Muscle layer of duodenum (tissue), 2 donors: ENCODE results near the gene FBXL7.

Experiments used
- H3K27ac ChIP-seq: one replicate; pipeline ENCODE4 v1.7.0; 2013; ENCODE audit warnings: mild to moderate bottlenecking, low read length
- H3K27me3 ChIP-seq: one replicate; pipeline ENCODE4 v1.7.0; 2013; ENCODE audit warnings: low read depth, mild to moderate bottlenecking, control low read depth, low read length
- H3K36me3 ChIP-seq, 2 donors: one replicate each; pipeline ENCODE4 v1.7.0; 2013; ENCODE audit warnings: low read length in 2 of 2, control low read depth in 1 of 2, mild to moderate bottlenecking in 1 of 2; ENCODE audit not compliant: insufficient read depth in 2 of 2, control insufficient read depth in 1 of 2
- H3K4me1 ChIP-seq, 2 donors: one replicate each; pipeline ENCODE4 v1.7.0; 2013; ENCODE audit warnings: low read length in 2 of 2, mild to moderate bottlenecking in 2 of 2, control low read depth in 1 of 2, moderate library complexity in 1 of 2; ENCODE audit not compliant: insufficient read depth in 2 of 2, control insufficient read depth in 1 of 2
- H3K4me3 ChIP-seq, 2 donors: one replicate each; pipeline ENCODE4 v1.7.0; 2013; ENCODE audit warnings: low read length in 2 of 2, low read depth in 1 of 2, mild to moderate bottlenecking in 1 of 2
- H3K9me3 ChIP-seq, 2 donors: one replicate each; pipeline ENCODE4 v1.7.0; 2013; ENCODE audit warnings: low read length in 2 of 2, control low read depth in 1 of 2, mild to moderate bottlenecking in 1 of 2; ENCODE audit not compliant: control insufficient read depth in 1 of 2
- donor health status: healthy.

FBXL7 gene

GRCh38 chr5:15524712-15525111 is 24.7 kb downstream of the FBXL7 start:
- Histone ChIP-seq H3K27ac (no peak overlapping the region), H3K4me3 (no peak overlapping the region), H3K4me1 (peaks cover 0 to 16% of the 10 kb centered on the region in 2 donors), H3K36me3 (no peaks in the 10 kb centered on the region), H3K27me3 (no peaks in the 10 kb centered on the region), H3K9me3 (no peaks in the 10 kb centered on the region)

GRCh38 chr5:15525703-15526275 is 25.8 kb downstream of the FBXL7 start:
- H3K4me1 ChIP-seq = peaks cover 0 to 14% of the 10 kb centered on the region in 2 donors
- H3K4me3 ChIP-seq = no peak overlapping the region
- H3K27me3 ChIP-seq = no peaks in the 10 kb centered on the region
- no peaks in the 10 kb centered on the region for H3K36me3 ChIP-seq
- H3K27ac ChIP-seq = no peak overlapping the region
- H3K9me3 ChIP-seq = no peaks in the 10 kb centered on the region

- Histone ChIP-seq H3K9me3 (no peaks in the 10 kb centered on the region), H3K27me3 (no peaks in the 10 kb centered on the region), H3K4me1 (peaks cover 0 to 9% of the 10 kb centered on the region in 2 donors), H3K36me3 (no peaks in the 10 kb centered on the region), H3K4me3 (no peak overlapping the region), H3K27ac (no peak overlapping the region)
Measured at GRCh38 chr5:15526413-15526812, 26.4 kb downstream of the FBXL7 start.

DNA sequence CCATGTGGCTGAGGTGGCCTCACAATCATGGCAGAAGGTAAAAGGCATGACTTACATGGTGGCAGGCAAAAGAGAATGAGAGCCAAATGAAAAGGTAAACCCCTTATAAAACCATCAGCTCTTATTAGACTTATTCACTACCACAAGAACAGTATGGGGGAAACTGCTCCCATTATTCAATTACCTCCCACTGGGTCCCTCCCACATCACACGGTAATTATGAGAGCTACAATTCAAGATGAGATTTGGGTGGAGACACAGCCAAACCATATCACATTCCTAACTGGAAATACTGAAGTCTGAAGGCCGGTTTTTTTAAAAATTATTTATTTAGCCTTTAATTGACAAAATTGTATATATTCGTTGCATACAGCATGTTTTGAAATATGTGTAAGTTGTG is 28.5 kb downstream of the FBXL7 start:
- Histone ChIP-seq H3K27me3 (no peaks in the 10 kb centered on the region), H3K4me1 (no peaks in the 10 kb centered on the region), H3K36me3 (no peaks in the 10 kb centered on the region), H3K9me3 (no peaks in the 10 kb centered on the region), H3K27ac (no peak overlapping the region), H3K4me3 (no peak overlapping the region)

DNA sequence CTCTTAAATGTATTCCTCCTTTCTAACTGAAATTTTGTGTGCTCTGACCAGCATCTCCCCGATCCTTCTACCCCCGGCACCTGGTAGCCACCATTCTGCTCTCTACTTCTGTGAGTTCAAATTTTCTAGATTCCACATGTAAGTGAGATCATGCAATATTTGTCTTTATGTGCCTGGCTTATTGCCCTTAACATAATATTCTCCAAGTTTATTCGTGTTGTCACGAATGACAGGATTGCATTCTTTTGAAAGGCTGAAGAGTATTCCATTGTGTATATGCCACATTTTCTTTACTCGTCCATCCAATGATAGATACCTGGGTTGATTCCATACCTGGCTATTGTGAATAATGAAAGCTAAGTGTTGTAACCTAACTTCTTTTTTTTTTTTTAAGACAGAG is 29.0 kb downstream of the FBXL7 start:
- H3K9me3 ChIP-seq = no peaks in the 10 kb centered on the region
- no peak overlapping the region for H3K4me3 ChIP-seq
- no peaks in the 10 kb centered on the region for H3K4me1 ChIP-seq
- H3K36me3 ChIP-seq = no peaks in the 10 kb centered on the region
- no peak overlapping the region for H3K27ac ChIP-seq
- H3K27me3 ChIP-seq = no peaks in the 10 kb centered on the region

DNA sequence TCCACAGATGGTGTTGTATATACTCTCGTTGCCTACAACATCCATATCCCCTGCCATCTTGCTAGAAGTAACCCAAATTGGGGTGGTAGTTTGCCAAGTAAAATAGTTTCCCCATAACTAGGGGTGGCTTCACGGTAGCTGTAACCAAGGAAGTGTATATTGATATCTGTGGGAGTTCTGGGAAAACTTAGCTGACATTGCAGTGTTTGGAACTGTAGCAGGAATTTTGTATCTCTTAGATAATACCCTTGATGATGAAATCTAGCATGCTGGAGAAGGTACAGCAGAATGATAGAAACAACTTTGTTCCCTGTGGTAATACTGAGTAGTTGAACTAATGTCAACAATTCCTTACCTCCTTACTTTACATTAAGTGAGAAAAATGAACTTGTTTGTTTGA is 29.8 kb downstream of the FBXL7 start:
- Histone ChIP-seq H3K9me3 (no peaks in the 10 kb centered on the region), H3K27ac (no peak overlapping the region), H3K36me3 (no peaks in the 10 kb centered on the region), H3K4me3 (no peak overlapping the region), H3K27me3 (no peaks in the 10 kb centered on the region), H3K4me1 (no peaks in the 10 kb centered on the region)

GRCh38 chr5:15533129-15533893 is 33.3 kb downstream of the FBXL7 start:
- no peaks in the 10 kb centered on the region for H3K9me3 ChIP-seq
- peaks cover 0 to 3% of the 10 kb centered on the region in 2 donors for H3K4me1 ChIP-seq
- no peaks in the 10 kb centered on the region for H3K27me3 ChIP-seq
- H3K27ac ChIP-seq = no peak overlapping the region
- H3K4me3 ChIP-seq = no peak overlapping the region
- H3K36me3 ChIP-seq = no peaks in the 10 kb centered on the region

DNA sequence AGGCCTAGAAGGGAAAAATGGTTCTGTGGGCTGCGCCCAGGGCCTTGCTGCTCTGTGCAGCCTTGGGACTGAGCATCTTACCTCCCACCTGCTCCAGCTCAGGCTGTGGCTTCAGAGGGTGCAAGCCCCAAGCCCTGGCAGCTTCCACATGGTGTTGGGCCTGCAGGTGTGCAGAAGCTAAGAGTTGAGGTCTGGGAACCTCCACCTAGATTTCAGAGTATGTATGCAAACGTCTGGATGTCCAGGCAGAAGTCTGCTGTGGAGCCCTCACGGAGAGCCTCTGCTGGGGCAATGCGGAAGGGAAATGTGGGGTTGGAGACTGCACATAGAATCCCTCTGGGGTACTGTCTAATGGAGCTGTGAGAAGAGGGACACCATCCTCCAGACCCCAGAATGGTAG is 36.0 kb downstream of the FBXL7 start:
- H3K4me1 ChIP-seq = peaks cover 0 to 9% of the 10 kb centered on the region in 2 donors
- H3K9me3 ChIP-seq = no peaks in the 10 kb centered on the region
- H3K27me3 ChIP-seq = no peaks in the 10 kb centered on the region
- H3K36me3 ChIP-seq = no peaks in the 10 kb centered on the region
- no peak overlapping the region for H3K4me3 ChIP-seq
- no peak overlapping the region for H3K27ac ChIP-seq

DNA sequence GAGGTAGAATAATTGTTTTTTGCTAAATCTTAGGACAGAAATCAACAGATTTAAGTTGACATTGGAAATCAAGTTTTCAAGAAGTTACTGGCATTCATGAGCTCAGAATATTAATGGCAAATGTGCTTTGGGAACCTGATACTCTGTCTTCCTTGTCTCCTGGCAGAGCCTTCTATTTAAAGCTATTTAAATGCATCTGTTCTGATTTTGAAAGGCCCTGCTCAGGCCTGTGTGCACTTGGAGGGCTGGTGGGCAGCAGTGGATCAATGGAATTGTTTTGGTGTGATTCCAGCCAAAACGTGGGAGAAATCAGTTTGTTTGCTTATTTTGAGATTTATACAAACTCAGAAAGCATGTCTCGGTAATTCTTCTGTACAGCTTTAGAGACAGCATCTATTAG is 38.5 kb downstream of the FBXL7 start:
- H3K9me3 ChIP-seq = no peaks in the 10 kb centered on the region
- peaks cover 0 to 9% of the 10 kb centered on the region in 2 donors for H3K4me1 ChIP-seq
- H3K36me3 ChIP-seq = no peaks in the 10 kb centered on the region
- no peak overlapping the region for H3K27ac ChIP-seq
- no peak overlapping the region for H3K4me3 ChIP-seq
- no peaks in the 10 kb centered on the region for H3K27me3 ChIP-seq

DNA sequence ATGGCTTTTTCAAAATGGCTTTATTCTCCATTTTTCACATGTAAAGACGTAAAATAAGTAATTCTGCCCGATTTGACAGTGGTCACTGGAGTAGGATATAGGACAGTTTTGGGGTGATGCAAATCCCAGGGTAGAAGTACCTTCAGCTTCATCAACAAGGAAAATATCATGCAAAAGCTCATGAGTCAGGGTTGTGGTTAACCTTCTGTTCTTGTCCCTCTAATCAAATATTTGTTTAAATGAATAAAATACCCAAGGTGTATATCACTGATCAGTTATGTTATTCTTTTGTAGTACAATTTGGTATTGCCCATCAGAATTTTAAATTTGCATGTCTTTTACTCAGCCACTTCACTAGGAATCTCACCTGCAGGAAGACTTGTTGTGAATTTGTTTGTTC is 40.0 kb downstream of the FBXL7 start:
- Histone ChIP-seq H3K27ac (no peak overlapping the region), H3K27me3 (no peaks in the 10 kb centered on the region), H3K36me3 (no peaks in the 10 kb centered on the region), H3K4me1 (peaks cover 0 to 9% of the 10 kb centered on the region in 2 donors), H3K4me3 (no peak overlapping the region), H3K9me3 (no peaks in the 10 kb centered on the region)

GRCh38 chr5:15544039-15544438 is 44.1 kb downstream of the FBXL7 start:
- no peak overlapping the region for H3K4me3 ChIP-seq
- no peaks in the 10 kb centered on the region for H3K4me1 ChIP-seq
- no peak overlapping the region for H3K27ac ChIP-seq
- no peaks in the 10 kb centered on the region for H3K36me3 ChIP-seq
- H3K27me3 ChIP-seq = no peaks in the 10 kb centered on the region
- no peaks in the 10 kb centered on the region for H3K9me3 ChIP-seq

- Histone ChIP-seq H3K27me3 (no peaks in the 10 kb centered on the region), H3K9me3 (no peaks in the 10 kb centered on the region)
Measured at GRCh38 chr5:15545082-15545481, 45.1 kb downstream of the FBXL7 start.

More at GRCh38 chr5:15545082-15545481, 45.1 kb downstream of the FBXL7 start:
- no peaks in the 10 kb centered on the region for H3K4me1 ChIP-seq
- no peaks in the 10 kb centered on the region for H3K36me3 ChIP-seq
- no peak overlapping the region for H3K4me3 ChIP-seq
- H3K27ac ChIP-seq = no peak overlapping the region
